Measurements from ENCODE around the gene OR52N4. TPM values are rescaled to one million over a fixed set of nuclear protein-coding genes. Genes with fewer than 3 reads are reported as not detected.

Gene OR52N4
- total and polyA plus RNA-seq, 2 of the 4 experiments (the other 2 are of a cell fraction) = not detected

DNA sequence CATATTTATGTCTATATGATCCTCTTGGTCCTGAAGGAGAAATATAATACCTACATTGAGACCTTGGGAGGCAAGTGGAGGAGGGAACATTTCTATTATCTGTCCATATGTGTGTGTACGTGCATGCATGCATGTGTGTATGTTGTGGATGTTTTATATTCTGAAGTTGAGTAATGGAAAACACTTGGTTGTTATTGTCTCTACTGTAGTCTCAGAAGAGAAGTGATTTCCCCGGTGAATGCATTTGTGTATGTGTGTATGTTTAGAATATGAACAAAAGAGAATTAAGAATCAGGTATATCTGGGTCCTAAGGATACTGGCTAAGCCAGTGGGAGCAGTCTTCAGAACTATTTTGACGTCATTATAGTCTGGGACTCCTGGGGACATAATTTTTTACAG lies 37.1 kb downstream of the OR52N4 start, which contains the start of gene OR52N1:
Gene OR52N1 (minus strand): TSS at position 101 of the 400 bp plus-strand sequence. CDS start 2,449 bp downstream, outside the sequence.
- no peaks in the 10 kb centered on the region for H3K9me1 ChIP-seq (ENCODE audit: insufficient read depth, low read length)
- no peak for DNase-seq
- no peak within 1 kb of the TSS for H2BK5ac ChIP-seq (ENCODE audit: low read depth, low read length, poor library complexity, severe bottlenecking)
- H3K14ac ChIP-seq (replicated peaks; ENCODE audit: low read depth, low read length) = no peak within 1 kb of the TSS
- no peak within 1 kb of the TSS for H3K18ac ChIP-seq (ENCODE audit: low read depth, low read length)
- H3K4me3 ChIP-seq (ENCODE audit: insufficient read depth, low read depth, low read length) = no peak within 1 kb of the TSS
- no TSS peak for BruUV-seq (replicated peaks)
- in situ Hi-C loops (cut with MboI; ENCODE audit: low sequenced_read_pairs) (no loop called here), dilution Hi-C loops (cut with HindIII; ENCODE audit: low sequenced_read_pairs, unreplicated experiment) (no loop called here), intact Hi-C loops (cut with micrococcal nuclease) (no loop called here)
- H2BK15ac ChIP-seq (ENCODE audit: low read depth, low read length) = no peak within 1 kb of the TSS
- CTCF ChIA-PET = no interaction called here
- H3K4me1 ChIP-seq (ENCODE audit: control insufficient read depth, insufficient read depth, low read length) = no peaks in the 10 kb centered on the region
- no peak within 1 kb of the TSS for H4K8ac ChIP-seq (ENCODE audit: low read depth in 2 of 2, low read length in 2 of 2)
- H2AK5ac ChIP-seq (ENCODE audit: low read depth, low read length) = no peak within 1 kb of the TSS
- no peaks in the 10 kb centered on the region for H3K27me3 ChIP-seq (ENCODE audit: control insufficient read depth, insufficient read depth, low read length)
- no peak within 1 kb of the TSS for H3K27ac ChIP-seq (ENCODE audit: insufficient read depth, low read length)
- WGBS, 2 experiments (ENCODE audit: extremely low coverage in 2 of 2, insufficient read length in 1 of 2) = 20% methylated on average over 1 of the region's 3 CpGs; no CpG with 5 or more reads in 1 of the 2 experiments
- H2AK9ac ChIP-seq (replicated peaks; ENCODE audit: low read depth, low read length, poor library complexity) = no peak within 1 kb of the TSS
- no peak within 1 kb of the TSS for H3K56ac ChIP-seq (ENCODE audit: extremely low read depth, insufficient read depth, low read length)
- ATAC-seq (ENCODE audit: low read depth) = no peak
- TF ChIP-seq SMC3 (IDR thresholded peaks at IDR 0.05; ENCODE audit: low read depth, low read length) (no peak), BHLHE40 (IDR thresholded peaks at IDR 0.05; ENCODE audit: low read depth, low read length) (no peak), RCOR1 (IDR thresholded peaks at IDR 0.05; ENCODE audit: insufficient replicate concordance, low read length) (no peak), NFE2L2 (IDR thresholded peaks at IDR 0.05; ENCODE audit: low read depth, low read length) (no peak), CHD1 (IDR thresholded peaks at IDR 0.05; ENCODE audit: low read depth, low read length) (no peak), CEBPB (IDR thresholded peaks at IDR 0.05; ENCODE audit: low read depth, low read length) (no peak), MXI1 (IDR thresholded peaks at IDR 0.05; ENCODE audit: borderline replicate concordance, low read depth, low read length) (no peak), MAZ (IDR thresholded peaks at IDR 0.05; ENCODE audit: borderline replicate concordance, low read depth, low read length) (no peak), POLR2A (IDR thresholded peaks at IDR 0.05; ENCODE audit: low read depth, low read length) (no peak), RAD21 (IDR thresholded peaks at IDR 0.05; ENCODE audit: low read length) (no peak), RFX5 (IDR thresholded peaks at IDR 0.05; ENCODE audit: low read depth, low read length) (no peak)
- TF ChIP-seq, protein P1, sequence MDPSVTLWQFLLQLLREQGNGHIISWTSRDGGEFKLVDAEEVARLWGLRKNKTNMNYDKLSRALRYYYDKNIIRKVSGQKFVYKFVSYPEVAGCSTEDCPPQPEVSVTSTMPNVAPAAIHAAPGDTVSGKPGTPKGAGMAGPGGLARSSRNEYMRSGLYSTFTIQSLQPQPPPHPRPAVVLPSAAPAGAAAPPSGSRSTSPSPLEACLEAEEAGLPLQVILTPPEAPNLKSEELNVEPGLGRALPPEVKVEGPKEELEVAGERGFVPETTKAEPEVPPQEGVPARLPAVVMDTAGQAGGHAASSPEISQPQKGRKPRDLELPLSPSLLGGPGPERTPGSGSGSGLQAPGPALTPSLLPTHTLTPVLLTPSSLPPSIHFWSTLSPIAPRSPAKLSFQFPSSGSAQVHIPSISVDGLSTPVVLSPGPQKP (IDR thresholded peaks at IDR 0.05; ENCODE audit: borderline replicate concordance, low read depth, low read length) = no peak
- TF ChIP-seq, protein P2, sequence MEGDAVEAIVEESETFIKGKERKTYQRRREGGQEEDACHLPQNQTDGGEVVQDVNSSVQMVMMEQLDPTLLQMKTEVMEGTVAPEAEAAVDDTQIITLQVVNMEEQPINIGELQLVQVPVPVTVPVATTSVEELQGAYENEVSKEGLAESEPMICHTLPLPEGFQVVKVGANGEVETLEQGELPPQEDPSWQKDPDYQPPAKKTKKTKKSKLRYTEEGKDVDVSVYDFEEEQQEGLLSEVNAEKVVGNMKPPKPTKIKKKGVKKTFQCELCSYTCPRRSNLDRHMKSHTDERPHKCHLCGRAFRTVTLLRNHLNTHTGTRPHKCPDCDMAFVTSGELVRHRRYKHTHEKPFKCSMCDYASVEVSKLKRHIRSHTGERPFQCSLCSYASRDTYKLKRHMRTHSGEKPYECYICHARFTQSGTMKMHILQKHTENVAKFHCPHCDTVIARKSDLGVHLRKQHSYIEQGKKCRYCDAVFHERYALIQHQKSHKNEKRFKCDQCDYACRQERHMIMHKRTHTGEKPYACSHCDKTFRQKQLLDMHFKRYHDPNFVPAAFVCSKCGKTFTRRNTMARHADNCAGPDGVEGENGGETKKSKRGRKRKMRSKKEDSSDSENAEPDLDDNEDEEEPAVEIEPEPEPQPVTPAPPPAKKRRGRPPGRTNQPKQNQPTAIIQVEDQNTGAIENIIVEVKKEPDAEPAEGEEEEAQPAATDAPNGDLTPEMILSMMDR (conservative IDR thresholded peaks at IDR 0.05; ENCODE audit: low read depth, low read length) = no peak
- H3K9ac ChIP-seq (ENCODE audit: low read depth, low read length) = no peak within 1 kb of the TSS
- no peak within 1 kb of the TSS for H2BK120ac ChIP-seq (ENCODE audit: low read depth, low read length)
- no peak within 1 kb of the TSS for H4K91ac ChIP-seq (ENCODE audit: insufficient read depth, low read depth, low read length)
- POLR2A ChIA-PET (ENCODE audit: unreplicated experiment) = no interaction called here
- H2BK20ac ChIP-seq (ENCODE audit: low read depth, low read length) = no peak within 1 kb of the TSS
- no peaks in the 10 kb centered on the region for H3K9me3 ChIP-seq (ENCODE audit: control insufficient read depth, insufficient read depth, low read length)
- H3K36me3 ChIP-seq (ENCODE audit: control insufficient read depth, insufficient read depth, low read length) = no peaks in the 10 kb centered on the region
- no peak within 1 kb of the TSS for H3K4me2 ChIP-seq (ENCODE audit: low read depth, low read length)
- no peak within 1 kb of the TSS for H3K23ac ChIP-seq (ENCODE audit: low read depth, low read length)
- H4K20me1 ChIP-seq (ENCODE audit: insufficient read depth, low read length) = no peaks in the 10 kb centered on the region
- H4K5ac ChIP-seq (ENCODE audit: low read depth, low read length) = no peak within 1 kb of the TSS
- H2AFZ ChIP-seq (replicated peaks; ENCODE audit: low read length, poor library complexity) = no peak within 1 kb of the TSS
- no peak within 1 kb of the TSS for H3K4ac ChIP-seq (ENCODE audit: low read depth, low read length)
- no peaks in the 10 kb centered on the region for H3K79me1 ChIP-seq (ENCODE audit: low read depth in 1 of 2, low read length in 2 of 2)

Data from IMR-90 (cell line).